Endothelial cell of umbilical vein (primary cell): ENCODE measurements around the gene SRPX.

Source experiments
- CTCF ChIP-seq, 2 donors: IDR thresholded peaks; 1 replicate in 1 of 2; 2 replicates in 1 of 2; pipeline ENCODE4 v1.5.1; 2011; ENCODE audit warnings: low read length in 2 of 2, mild to moderate bottlenecking in 2 of 2, moderate library complexity in 2 of 2, control low read depth in 1 of 2, inconsistent platforms in 1 of 2, low read depth in 1 of 2; ENCODE audit not compliant: insufficient read depth in 1 of 2; ENCODE audit errors: extremely low read depth in 1 of 2
- EZH2 ChIP-seq: IDR thresholded peaks from 2 replicates; pipeline ENCODE4 v1.6.1; 2012; ENCODE audit warnings: borderline replicate concordance, low read depth, mild to moderate bottlenecking, moderate library complexity, low read length, inconsistent platforms; ENCODE audit not compliant: severe bottlenecking
- JUN ChIP-seq: IDR thresholded peaks from 2 replicates; pipeline ENCODE4 v1.6.1; 2011; ENCODE audit warnings: borderline replicate concordance, low read depth; ENCODE audit not compliant: insufficient read length, insufficient read depth
- MAX ChIP-seq: IDR thresholded peaks from 2 replicates; pipeline ENCODE4 v1.6.1; 2011; ENCODE audit not compliant: insufficient read depth, insufficient read length
- POLR2A ChIP-seq: IDR thresholded peaks from 2 replicates; pipeline ENCODE4 v1.6.1; 2012; ENCODE audit warnings: low read depth, mild to moderate bottlenecking, control low read depth, low read length
- POLR2AphosphoS5 ChIP-seq: IDR thresholded peaks from 2 replicates; pipeline ENCODE4 v1.6.1; 2012; ENCODE audit warnings: low read depth, mild to moderate bottlenecking, control low read depth, low read length, moderate library complexity; ENCODE audit not compliant: insufficient read depth

GRCh38 chrX:38205039-38205438 lies 15.6 kb downstream of the SRPX start:
- TF ChIP-seq CTCF (IDR thresholded peaks at IDR 0.05; ENCODE audit: extremely low read depth in 1 of 2, insufficient read depth in 1 of 2, low read depth in 1 of 2, low read length in 2 of 2) (no peak), MAX (no peak), POLR2A (no peak), EZH2 (no peak), POLR2AphosphoS5 (no peak), JUN (no peak)
